ENCODE results near the gene FHL1.

Gene FHL1

DNA sequence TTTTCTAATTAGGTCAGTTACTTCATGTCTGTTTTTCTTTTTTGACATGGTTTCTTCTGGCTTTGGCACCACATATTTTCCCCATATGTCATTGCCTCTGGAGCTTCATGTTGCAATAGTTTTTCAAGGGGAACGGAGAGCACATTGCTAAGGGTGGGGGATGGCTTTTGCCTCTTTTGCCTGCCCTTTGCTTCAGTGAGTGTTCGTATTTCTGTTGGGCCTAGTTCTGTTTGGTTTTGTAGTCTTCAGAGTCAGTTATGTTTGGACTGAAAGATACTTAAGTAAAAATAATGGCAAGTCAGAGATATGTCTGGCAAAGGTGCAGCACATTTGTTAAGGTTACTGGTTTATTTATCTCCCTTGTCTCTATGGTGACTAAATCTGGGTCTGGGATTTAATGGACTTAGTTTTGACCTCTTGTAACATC, 29.1 kb downstream of the FHL1 start:
- H3K79me1 ChIP-seq (ENCODE audit: low read depth, low read length): no peaks in the 10 kb centered on the region
- no CpG with 5 or more reads among the region's 2 CpGs for WGBS, 2 donors (ENCODE audit: extremely low coverage in 2 of 2, insufficient read length in 2 of 2, insufficient replicate concordance in 1 of 2)

GRCh38 chrX:136179133-136179532, 31.8 kb downstream of the FHL1 start:
- Histone ChIP-seq H3K9me3 (replicated peaks in 1 of 2; ENCODE audit: control insufficient read depth in 2 of 2, insufficient read depth in 1 of 2, low read depth in 1 of 2, low read length in 2 of 2) (no peaks in the 10 kb centered on the region), H4K8ac (ENCODE audit: low read depth, low read length) (no peak overlapping the region), H2BK12ac (ENCODE audit: low read length) (no peak overlapping the region), H3K18ac (ENCODE audit: low read length) (no peak overlapping the region), H2AFZ (ENCODE audit: low read length) (no peak overlapping the region), H3K27me3 (ENCODE audit: control insufficient read depth in 3 of 3, insufficient read depth in 3 of 3, low read depth in 1 of 3, low read length in 3 of 3) (peaks cover 0 to 3% (median 0%) of the 10 kb centered on the region in 3 experiments), H3K79me1 (ENCODE audit: low read depth, low read length) (no peaks in the 10 kb centered on the region), H3K23ac (ENCODE audit: low read depth, low read length, poor library complexity) (no peak overlapping the region), H3K9ac (ENCODE audit: low read depth, low read length, poor library complexity) (no peak overlapping the region), H2BK120ac (ENCODE audit: low read depth, low read length) (no peak overlapping the region), H3K27ac (replicated peaks; ENCODE audit: low read length) (no peak overlapping the region), H4K91ac (ENCODE audit: low read depth, low read length, poor library complexity) (no peak overlapping the region), H3K14ac (ENCODE audit: low read length) (no peak overlapping the region), H3K4me1 (ENCODE audit: control insufficient read depth in 2 of 2, insufficient read depth in 1 of 2, low read depth in 1 of 2, low read length in 2 of 2) (no peaks in the 10 kb centered on the region), H3K4me2 (ENCODE audit: insufficient read depth, low read length, poor library complexity, severe bottlenecking) (no peak overlapping the region), H2BK15ac (ENCODE audit: low read length) (no peak overlapping the region), H3K36me3 (replicated peaks in 1 of 2; ENCODE audit: control insufficient read depth in 2 of 2, insufficient read depth in 2 of 2, low read length in 2 of 2) (no peaks in the 10 kb centered on the region), H3K4ac (ENCODE audit: low read length) (no peak overlapping the region), H3K4me3 (ENCODE audit: low read length in 2 of 2) (no peak overlapping the region), H2AK5ac (ENCODE audit: low read depth, low read length) (no peak overlapping the region), H2BK5ac (ENCODE audit: low read length) (no peak overlapping the region)
- no peak for DNase-seq (ENCODE audit: low spot score)
- WGBS, 2 donors (ENCODE audit: extremely low coverage in 2 of 2, insufficient read length in 2 of 2, insufficient replicate concordance in 1 of 2): no CpG with 5 or more reads among the region's 4 CpGs

More for the DNA sequence above, 29.1 kb downstream of the FHL1 start:
- Histone ChIP-seq H3K23ac (ENCODE audit: low read depth, low read length, poor library complexity) (no peak overlapping the region), H3K4ac (ENCODE audit: low read length) (no peak overlapping the region), H2BK12ac (ENCODE audit: low read length) (no peak overlapping the region), H4K8ac (ENCODE audit: low read depth, low read length) (no peak overlapping the region), H3K27ac (replicated peaks; ENCODE audit: low read length) (no peak overlapping the region), H2BK120ac (ENCODE audit: low read depth, low read length) (no peak overlapping the region), H2AK5ac (ENCODE audit: low read depth, low read length) (no peak overlapping the region), H3K36me3 (replicated peaks in 1 of 2; ENCODE audit: control insufficient read depth in 2 of 2, insufficient read depth in 2 of 2, low read length in 2 of 2) (no peaks in the 10 kb centered on the region), H2BK5ac (ENCODE audit: low read length) (no peak overlapping the region), H3K14ac (ENCODE audit: low read length) (no peak overlapping the region), H3K27me3 (ENCODE audit: control insufficient read depth in 3 of 3, insufficient read depth in 3 of 3, low read depth in 1 of 3, low read length in 3 of 3) (no peaks in the 10 kb centered on the region), H3K9ac (ENCODE audit: low read depth, low read length, poor library complexity) (no peak overlapping the region), H3K4me3 (ENCODE audit: low read length in 2 of 2) (no peak overlapping the region), H3K9me3 (replicated peaks in 1 of 2; ENCODE audit: control insufficient read depth in 2 of 2, insufficient read depth in 1 of 2, low read depth in 1 of 2, low read length in 2 of 2) (no peaks in the 10 kb centered on the region), H2BK15ac (ENCODE audit: low read length) (no peak overlapping the region), H4K91ac (ENCODE audit: low read depth, low read length, poor library complexity) (no peak overlapping the region), H3K4me2 (ENCODE audit: insufficient read depth, low read length, poor library complexity, severe bottlenecking) (no peak overlapping the region), H3K4me1 (ENCODE audit: control insufficient read depth in 2 of 2, insufficient read depth in 1 of 2, low read depth in 1 of 2, low read length in 2 of 2) (no peaks in the 10 kb centered on the region), H3K18ac (ENCODE audit: low read length) (no peak overlapping the region), H2AFZ (ENCODE audit: low read length) (no peak overlapping the region)
- DNase-seq (ENCODE audit: low spot score): no peak

- H4K91ac ChIP-seq (ENCODE audit: low read depth, low read length, poor library complexity): no peak overlapping the region
- H2BK12ac ChIP-seq (ENCODE audit: low read length): no peak overlapping the region
- no peaks in the 10 kb centered on the region for H3K36me3 ChIP-seq (replicated peaks in 1 of 2; ENCODE audit: control insufficient read depth in 2 of 2, insufficient read depth in 2 of 2, low read length in 2 of 2)
- no peak overlapping the region for H3K23ac ChIP-seq (ENCODE audit: low read depth, low read length, poor library complexity)
- no CpG with 5 or more reads among the region's 3 CpGs for WGBS, 2 donors (ENCODE audit: extremely low coverage in 2 of 2, insufficient read length in 2 of 2, insufficient replicate concordance in 1 of 2)
- no peak overlapping the region for H3K9ac ChIP-seq (ENCODE audit: low read depth, low read length, poor library complexity)
- H3K4me1 ChIP-seq (ENCODE audit: control insufficient read depth in 2 of 2, insufficient read depth in 1 of 2, low read depth in 1 of 2, low read length in 2 of 2): no peaks in the 10 kb centered on the region
- no peak overlapping the region for H2AK5ac ChIP-seq (ENCODE audit: low read depth, low read length)
- H2BK120ac ChIP-seq (ENCODE audit: low read depth, low read length): no peak overlapping the region
- H3K27me3 ChIP-seq (ENCODE audit: control insufficient read depth in 3 of 3, insufficient read depth in 3 of 3, low read depth in 1 of 3, low read length in 3 of 3): peaks cover 0 to 3% (median 0%) of the 10 kb centered on the region in 3 experiments
- H3K27ac ChIP-seq (replicated peaks; ENCODE audit: low read length): no peak overlapping the region
- no peak overlapping the region for H2AFZ ChIP-seq (ENCODE audit: low read length)
- H3K4me2 ChIP-seq (ENCODE audit: insufficient read depth, low read length, poor library complexity, severe bottlenecking): no peak overlapping the region
- H3K14ac ChIP-seq (ENCODE audit: low read length): no peak overlapping the region
- H3K79me1 ChIP-seq (ENCODE audit: low read depth, low read length): no peaks in the 10 kb centered on the region
- no peak overlapping the region for H2BK15ac ChIP-seq (ENCODE audit: low read length)
- H4K8ac ChIP-seq (ENCODE audit: low read depth, low read length): no peak overlapping the region
- no peak overlapping the region for H3K4ac ChIP-seq (ENCODE audit: low read length)
- H2BK5ac ChIP-seq (ENCODE audit: low read length): no peak overlapping the region
- H3K18ac ChIP-seq (ENCODE audit: low read length): no peak overlapping the region
- no peak overlapping the region for H3K4me3 ChIP-seq (ENCODE audit: low read length in 2 of 2)
- no peaks in the 10 kb centered on the region for H3K9me3 ChIP-seq (replicated peaks in 1 of 2; ENCODE audit: control insufficient read depth in 2 of 2, insufficient read depth in 1 of 2, low read depth in 1 of 2, low read length in 2 of 2)
- no peak for DNase-seq (ENCODE audit: low spot score)
Observed at GRCh38 chrX:136182414-136182813, 35.1 kb downstream of the FHL1 start.

DNA sequence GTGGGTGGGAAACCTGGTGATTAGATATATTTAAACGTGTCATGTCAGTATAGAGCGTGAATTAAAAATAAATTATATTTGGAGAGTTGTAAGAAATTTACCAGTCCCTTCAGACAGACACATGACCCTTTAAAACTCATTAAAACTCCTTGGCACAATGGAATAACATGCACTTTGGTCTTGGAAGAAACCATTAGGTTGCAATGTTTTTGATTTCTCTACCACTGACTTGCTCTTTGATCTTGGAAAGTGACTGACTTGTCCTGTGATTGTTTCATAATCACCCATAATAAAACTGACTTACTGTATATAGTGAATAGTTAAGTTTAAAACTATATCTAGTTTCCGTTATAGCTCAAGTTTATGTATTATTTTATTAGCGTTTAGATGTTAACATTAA, 35.8 kb downstream of the FHL1 start:
- H3K4me2 ChIP-seq (ENCODE audit: insufficient read depth, low read length, poor library complexity, severe bottlenecking): no peak overlapping the region
- WGBS, 2 donors (ENCODE audit: extremely low coverage in 2 of 2, insufficient read length in 2 of 2, insufficient replicate concordance in 1 of 2): no CpG with 5 or more reads among the region's 4 CpGs
- no peak overlapping the region for H3K27ac ChIP-seq (replicated peaks; ENCODE audit: low read length)
- no peak overlapping the region for H2AK5ac ChIP-seq (ENCODE audit: low read depth, low read length)
- H2BK15ac ChIP-seq (ENCODE audit: low read length): no peak overlapping the region
- no peak overlapping the region for H4K8ac ChIP-seq (ENCODE audit: low read depth, low read length)
- no peak overlapping the region for H3K23ac ChIP-seq (ENCODE audit: low read depth, low read length, poor library complexity)
- H3K9me3 ChIP-seq (replicated peaks in 1 of 2; ENCODE audit: control insufficient read depth in 2 of 2, insufficient read depth in 1 of 2, low read depth in 1 of 2, low read length in 2 of 2): no peaks in the 10 kb centered on the region
- no peaks in the 10 kb centered on the region for H3K79me1 ChIP-seq (ENCODE audit: low read depth, low read length)
- H2BK120ac ChIP-seq (ENCODE audit: low read depth, low read length): no peak overlapping the region
- DNase-seq (ENCODE audit: low spot score): no peak
- no peak overlapping the region for H2BK5ac ChIP-seq (ENCODE audit: low read length)
- no peak overlapping the region for H3K4me3 ChIP-seq (ENCODE audit: low read length in 2 of 2)
- no peak overlapping the region for H3K4ac ChIP-seq (ENCODE audit: low read length)
- H2AFZ ChIP-seq (ENCODE audit: low read length): no peak overlapping the region
- H3K9ac ChIP-seq (ENCODE audit: low read depth, low read length, poor library complexity): no peak overlapping the region
- no peak overlapping the region for H4K91ac ChIP-seq (ENCODE audit: low read depth, low read length, poor library complexity)
- H3K4me1 ChIP-seq (ENCODE audit: control insufficient read depth in 2 of 2, insufficient read depth in 1 of 2, low read depth in 1 of 2, low read length in 2 of 2): no peaks in the 10 kb centered on the region
- H3K14ac ChIP-seq (ENCODE audit: low read length): no peak overlapping the region
- H3K27me3 ChIP-seq (ENCODE audit: control insufficient read depth in 3 of 3, insufficient read depth in 3 of 3, low read depth in 1 of 3, low read length in 3 of 3): peaks cover 0 to 3% (median 0%) of the 10 kb centered on the region in 3 experiments
- no peak overlapping the region for H3K18ac ChIP-seq (ENCODE audit: low read length)
- no peak overlapping the region for H2BK12ac ChIP-seq (ENCODE audit: low read length)
- no peaks in the 10 kb centered on the region for H3K36me3 ChIP-seq (replicated peaks in 1 of 2; ENCODE audit: control insufficient read depth in 2 of 2, insufficient read depth in 2 of 2, low read length in 2 of 2)
